ENCODE data around the gene NUBPL.

NUBPL gene

DNA sequence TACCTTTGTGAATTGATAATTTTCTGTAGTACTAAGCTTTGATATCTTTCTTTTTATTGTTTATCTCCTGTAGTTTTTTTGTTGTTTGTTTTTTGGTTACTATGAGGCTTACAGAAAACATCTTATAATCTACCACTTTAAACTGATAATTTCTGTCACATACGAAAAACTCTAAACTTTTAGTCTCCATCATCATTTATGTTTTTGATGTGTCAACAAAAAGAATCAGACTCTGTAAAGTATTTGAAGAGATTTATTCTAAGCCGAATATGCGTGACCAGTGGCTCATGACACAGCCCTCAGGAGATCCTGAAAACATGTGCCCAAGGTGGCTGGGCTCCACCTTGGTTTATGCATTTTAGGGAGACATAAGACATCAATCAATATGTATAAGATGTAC lies 348.8 kb downstream of the NUBPL start:
- DNase-seq (ENCODE audit: low read depth): no peak
- TF ChIP-seq POLR2A (IDR thresholded peaks at IDR 0.05; ENCODE audit: extremely low read depth, insufficient read length): no peak
- TF ChIP-seq, protein P1, sequence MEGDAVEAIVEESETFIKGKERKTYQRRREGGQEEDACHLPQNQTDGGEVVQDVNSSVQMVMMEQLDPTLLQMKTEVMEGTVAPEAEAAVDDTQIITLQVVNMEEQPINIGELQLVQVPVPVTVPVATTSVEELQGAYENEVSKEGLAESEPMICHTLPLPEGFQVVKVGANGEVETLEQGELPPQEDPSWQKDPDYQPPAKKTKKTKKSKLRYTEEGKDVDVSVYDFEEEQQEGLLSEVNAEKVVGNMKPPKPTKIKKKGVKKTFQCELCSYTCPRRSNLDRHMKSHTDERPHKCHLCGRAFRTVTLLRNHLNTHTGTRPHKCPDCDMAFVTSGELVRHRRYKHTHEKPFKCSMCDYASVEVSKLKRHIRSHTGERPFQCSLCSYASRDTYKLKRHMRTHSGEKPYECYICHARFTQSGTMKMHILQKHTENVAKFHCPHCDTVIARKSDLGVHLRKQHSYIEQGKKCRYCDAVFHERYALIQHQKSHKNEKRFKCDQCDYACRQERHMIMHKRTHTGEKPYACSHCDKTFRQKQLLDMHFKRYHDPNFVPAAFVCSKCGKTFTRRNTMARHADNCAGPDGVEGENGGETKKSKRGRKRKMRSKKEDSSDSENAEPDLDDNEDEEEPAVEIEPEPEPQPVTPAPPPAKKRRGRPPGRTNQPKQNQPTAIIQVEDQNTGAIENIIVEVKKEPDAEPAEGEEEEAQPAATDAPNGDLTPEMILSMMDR (IDR thresholded peaks at IDR 0.05; ENCODE audit: low read depth, low read length): no peak
- no peak for TF ChIP-seq MYC (IDR thresholded peaks at IDR 0.05; ENCODE audit: low read depth, low read length)
- TF ChIP-seq, protein P2, sequence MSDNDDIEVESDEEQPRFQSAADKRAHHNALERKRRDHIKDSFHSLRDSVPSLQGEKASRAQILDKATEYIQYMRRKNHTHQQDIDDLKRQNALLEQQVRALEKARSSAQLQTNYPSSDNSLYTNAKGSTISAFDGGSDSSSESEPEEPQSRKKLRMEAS (IDR thresholded peaks at IDR 0.05; ENCODE audit: low read depth, low read length): no peak
- H3K4me3 ChIP-seq (ENCODE audit: low read depth, low read length): no peak overlapping the region
